Stimulated activated CD8-positive, alpha-beta memory T cell treated with anti-CD3 and anti-CD28 coated beads, Interleukin-12 subunit alpha, Interleukin-12 subunit beta, amount 100 ng/mL, for 1 hour (primary cell): ENCODE results near the gene DCAF4.
"Not testable (repeated sequence)": the region's sequence is repeated elsewhere in the genome, so short reads cannot be mapped to it uniquely, and the experiment has no call there.

Source experiments
- DNase-seq: peaks from one replicate; pipeline ENCODE4 v3.0.0-alpha.2; 2020; ENCODE audit warnings: low read depth

DCAF4 gene

GRCh38 chr14:72932893-72933292 lies 6.6 kb downstream of the DCAF4 start:
- DNase-seq = no peak

- no peak for DNase-seq
These were observed 13.4 kb downstream of the DCAF4 start for GRCh38 chr14:72939630-72940029.

GRCh38 chr14:72941286-72941985 lies 15.2 kb downstream of the DCAF4 start:
- no peak for DNase-seq

GRCh38 chr14:72942934-72943333 lies 16.7 kb downstream of the DCAF4 start:
- DNase-seq = no peak

- DNase-seq = no peak
These were observed 17.7 kb downstream of the DCAF4 start for GRCh38 chr14:72943876-72944430.

GRCh38 chr14:72945356-72946027 lies 19.2 kb downstream of the DCAF4 start:
- no peak for DNase-seq

- DNase-seq = no peak
These were observed 20.2 kb downstream of the DCAF4 start for GRCh38 chr14:72946491-72946890.

- no peak for DNase-seq
These were observed 21.3 kb downstream of the DCAF4 start for GRCh38 chr14:72947366-72948160.

GRCh38 chr14:72948481-72949138 lies 22.3 kb downstream of the DCAF4 start:
- DNase-seq = peak; percentile 43

GRCh38 chr14:72952171-72952570 lies 25.9 kb downstream of the DCAF4 start:
- DNase-seq = no peak

- not testable (repeated sequence) for DNase-seq
These were observed 30.5 kb downstream of the DCAF4 start for GRCh38 chr14:72956741-72957140.

GRCh38 chr14:72957213-72957612 lies 30.9 kb downstream of the DCAF4 start:
- DNase-seq = no peak

- no peak for DNase-seq
These were observed 32.3 kb downstream of the DCAF4 start for GRCh38 chr14:72958548-72958947.

GRCh38 chr14:72961016-72961415 lies 34.8 kb downstream of the DCAF4 start:
- DNase-seq = not testable (repeated sequence)

- DNase-seq = no peak
These were observed 35.5 kb downstream of the DCAF4 start for GRCh38 chr14:72961579-72962335.

- not testable (repeated sequence) for DNase-seq
These were observed 36.1 kb downstream of the DCAF4 start for GRCh38 chr14:72962336-72962754.

GRCh38 chr14:72962829-72963312 lies 36.6 kb downstream of the DCAF4 start:
- no peak for DNase-seq

- no peak for DNase-seq
These were observed 39.0 kb downstream of the DCAF4 start for GRCh38 chr14:72965249-72965648.

GRCh38 chr14:72966038-72966437 lies 39.8 kb downstream of the DCAF4 start:
- DNase-seq = no peak

- DNase-seq = no peak
These were observed 42.1 kb downstream of the DCAF4 start for GRCh38 chr14:72968316-72968715.

- no peak for DNase-seq
These were observed 43.9 kb downstream of the DCAF4 start for GRCh38 chr14:72970058-72970630.
